Stimulated activated CD4-positive, alpha-beta T cell treated with anti-CD3 and anti-CD28 coated beads, TNF-alpha, amount 100 ng/mL, for 48 hours (primary cell): ENCODE results near the gene CCDC142.
"Not testable (repeated sequence)": the region's sequence is repeated elsewhere in the genome, so short reads cannot be mapped to it uniquely, and the experiment has no call there.

Experiments
- DNase-seq, 3 donors: peaks; one replicate each; pipeline ENCODE4 v3.0.0-alpha.2; 2020; ENCODE audit warnings: low read depth in 3 of 3

Gene CCDC142

GRCh38 chr2:74442483-74443297 lies 40.1 kb downstream of the CCDC142 start:
- not testable (repeated sequence) for DNase-seq

- no peak for DNase-seq
These were observed 40.9 kb downstream of the CCDC142 start, which contains the start of gene RTKN for GRCh38 chr2:74441690-74442482. RTKN (minus strand) TSS chr2:74441937; CDS start chr2:74441816, 121 bp downstream.

GRCh38 chr2:74441170-74441689 lies 41.6 kb downstream of the CCDC142 start:
- DNase-seq = no peak

- DNase-seq = peak in 1 of 3 donors; percentile 44
These were observed 42.2 kb downstream of the CCDC142 start for GRCh38 chr2:74440378-74441169.

- no peak for DNase-seq
These were observed 42.9 kb downstream of the CCDC142 start for GRCh38 chr2:74439803-74440377.

GRCh38 chr2:74439373-74439772 lies 43.4 kb downstream of the CCDC142 start:
- no peak for DNase-seq

- no peak for DNase-seq
These were observed 44.5 kb downstream of the CCDC142 start for GRCh38 chr2:74438248-74438647.

- DNase-seq = no peak
These were observed 45.7 kb downstream of the CCDC142 start for GRCh38 chr2:74436848-74437695.

GRCh38 chr2:74436111-74436805 lies 46.5 kb downstream of the CCDC142 start:
- no peak for DNase-seq

- no peak for DNase-seq
These were observed 52.3 kb downstream of the CCDC142 start for GRCh38 chr2:74430502-74430901.

- no peak for DNase-seq
These were observed 53.0 kb downstream of the CCDC142 start for GRCh38 chr2:74429487-74430451.

- no peak for DNase-seq
These were observed 54.1 kb downstream of the CCDC142 start for GRCh38 chr2:74428675-74429074.

- DNase-seq = no peak
These were observed 55.2 kb downstream of the CCDC142 start for GRCh38 chr2:74427551-74427950.

GRCh38 chr2:74426181-74426758 lies 56.5 kb downstream of the CCDC142 start:
- DNase-seq = no peak

GRCh38 chr2:74425523-74425922 lies 57.3 kb downstream of the CCDC142 start:
- DNase-seq = no peak

GRCh38 chr2:74424995-74425406 lies 57.8 kb downstream of the CCDC142 start:
- no peak for DNase-seq

GRCh38 chr2:74424139-74424992 lies 58.4 kb downstream of the CCDC142 start:
- no peak for DNase-seq
